MCF 10A (cell line): ENCODE measurements around the gene SOX5. TPM values are rescaled to one million over a fixed set of nuclear protein-coding genes. Genes with fewer than 3 reads are reported as not detected.

ENCODE experiments used
- BruUV-seq: library from RNA; stranded (reverse); fragments of 400-500 nt; replicated peaks from 2 replicates; lab custom pipeline; 2021; lab: Mats Ljungman, UMichigan
- CTCF ChIA-PET: fragments of 300-600 bp; sonication (Branson Sonifier 250); formaldehyde crosslinking; extraction: SDS; loops from one replicate; lab custom pipeline; 2021; ENCODE audit warnings: antibody characterized with exemption, inconsistent platforms; lab: Yijun Ruan, JAX
- POLR2A ChIA-PET: fragments of 300-600, 350-650 bp; sonication (Branson Sonifier 250); formaldehyde crosslinking; extraction: SDS; loops from one replicate; lab custom pipeline; 2020; ENCODE audit warnings: antibody characterized with exemption, inconsistent platforms; lab: Yijun Ruan, JAX
- DNase-seq: peaks from one replicate; pipeline ENCODE4 v3.0.0-alpha.2; 2018; ENCODE audit not compliant: unreplicated experiment
- H3K27ac Mint-ChIP-seq: one replicate; pipeline ENCODE4 v1.8.0; 2022; ENCODE audit warnings: mild to moderate bottlenecking, low read depth, mixed read lengths; ENCODE audit not compliant: unreplicated experiment
- H3K27me3 Mint-ChIP-seq: one replicate; pipeline ENCODE4 v1.8.0; 2022; ENCODE audit warnings: mixed read lengths; ENCODE audit not compliant: insufficient read depth, unreplicated experiment
- H3K36me3 Mint-ChIP-seq: one replicate; pipeline ENCODE4 v1.8.0; 2022; ENCODE audit warnings: mild to moderate bottlenecking, moderate library complexity, mixed read lengths; ENCODE audit not compliant: insufficient read depth, unreplicated experiment
- H3K4me1 Mint-ChIP-seq: one replicate; pipeline ENCODE4 v1.8.0; 2022; ENCODE audit warnings: mixed read lengths; ENCODE audit not compliant: insufficient read depth, unreplicated experiment
- H3K4me3 Mint-ChIP-seq: one replicate; pipeline ENCODE4 v1.8.0; 2022; ENCODE audit warnings: mild to moderate bottlenecking, moderate library complexity, mixed read lengths; ENCODE audit not compliant: unreplicated experiment
- H3K9me3 Mint-ChIP-seq: one replicate; pipeline ENCODE4 v1.8.0; 2022; ENCODE audit warnings: mixed read lengths; ENCODE audit not compliant: unreplicated experiment
- intact Hi-C: fragments of 100-400 bp; cut with micrococcal nuclease; formaldehyde crosslinking; loops from 2 replicates; pipeline ENCODE4 v1.14.1; 2022
- total RNA-seq: library from RNA; stranded (reverse); gene quantifications from 2 replicates; pipeline ENCODE4 v1.2.3, GENCODE V29; 2022
- TF ChIP-seq, protein P1 (sequence below): fragments of 200-600 bp; IDR thresholded peaks from one replicate; pipeline ENCODE4 v1.8.0; 2022; ENCODE audit warnings: antibody characterized with exemption, mild to moderate bottlenecking; ENCODE audit not compliant: unreplicated experiment

Gene SOX5
- total RNA-seq, 1 experiment from 2014 or later = 0.91 TPM

DNA sequence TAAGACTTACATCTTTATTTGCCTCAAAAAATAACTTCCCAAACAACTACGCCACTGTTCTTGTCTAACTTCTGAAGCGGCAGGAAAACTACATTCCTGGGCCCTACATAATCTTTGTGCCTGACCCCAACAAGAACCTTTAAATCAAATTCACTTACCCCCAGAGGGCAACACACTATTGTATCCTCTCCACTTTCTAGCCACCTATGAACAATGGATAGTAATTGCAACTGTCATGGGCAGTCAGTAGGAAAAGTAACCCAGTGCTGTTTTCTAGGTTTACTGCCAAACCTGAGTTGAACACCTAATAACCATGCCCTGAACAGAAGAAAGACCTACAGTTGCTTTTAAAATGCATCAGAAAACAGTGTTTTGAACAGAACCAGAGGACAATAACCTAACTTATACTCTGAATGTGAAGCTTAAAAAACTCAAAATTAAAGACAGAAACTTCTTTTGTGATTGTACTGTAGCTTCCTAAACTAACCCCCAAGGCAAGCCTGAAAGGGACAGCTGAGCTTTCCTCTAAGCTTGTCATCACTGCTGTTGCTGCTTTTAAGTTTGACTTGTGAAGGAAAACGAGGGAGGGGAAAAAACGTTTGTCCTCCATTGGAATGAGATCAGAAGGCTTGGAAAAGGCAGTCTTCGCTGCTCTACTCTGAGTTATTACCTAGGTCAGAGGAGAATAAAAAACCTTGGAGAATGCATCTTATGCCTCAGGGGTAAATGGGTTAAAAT is 195.7 kb downstream of the SOX5 start:
- POLR2A ChIA-PET = no interaction called here
- CTCF ChIA-PET = interaction anchor here (0.6 kb wide), 1 partner anchor 32 kb away, joined by 3 read pairs; no protein-coding TSS in a partner anchor
- Mint-ChIP-seq H3K4me1 (no peaks in the 10 kb centered on the region), H3K36me3 (no peaks in the 10 kb centered on the region), H3K9me3 (no peaks in the 10 kb centered on the region), H3K4me3 (no peak overlapping the region), H3K27me3 (peaks cover 34% of the 10 kb centered on the region), H3K27ac (no peak overlapping the region)
- intact Hi-C loops = no loop called here
- DNase-seq = no peak
- no TSS peak for BruUV-seq
- TF ChIP-seq, protein P1, sequence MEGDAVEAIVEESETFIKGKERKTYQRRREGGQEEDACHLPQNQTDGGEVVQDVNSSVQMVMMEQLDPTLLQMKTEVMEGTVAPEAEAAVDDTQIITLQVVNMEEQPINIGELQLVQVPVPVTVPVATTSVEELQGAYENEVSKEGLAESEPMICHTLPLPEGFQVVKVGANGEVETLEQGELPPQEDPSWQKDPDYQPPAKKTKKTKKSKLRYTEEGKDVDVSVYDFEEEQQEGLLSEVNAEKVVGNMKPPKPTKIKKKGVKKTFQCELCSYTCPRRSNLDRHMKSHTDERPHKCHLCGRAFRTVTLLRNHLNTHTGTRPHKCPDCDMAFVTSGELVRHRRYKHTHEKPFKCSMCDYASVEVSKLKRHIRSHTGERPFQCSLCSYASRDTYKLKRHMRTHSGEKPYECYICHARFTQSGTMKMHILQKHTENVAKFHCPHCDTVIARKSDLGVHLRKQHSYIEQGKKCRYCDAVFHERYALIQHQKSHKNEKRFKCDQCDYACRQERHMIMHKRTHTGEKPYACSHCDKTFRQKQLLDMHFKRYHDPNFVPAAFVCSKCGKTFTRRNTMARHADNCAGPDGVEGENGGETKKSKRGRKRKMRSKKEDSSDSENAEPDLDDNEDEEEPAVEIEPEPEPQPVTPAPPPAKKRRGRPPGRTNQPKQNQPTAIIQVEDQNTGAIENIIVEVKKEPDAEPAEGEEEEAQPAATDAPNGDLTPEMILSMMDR = no peak

DNA sequence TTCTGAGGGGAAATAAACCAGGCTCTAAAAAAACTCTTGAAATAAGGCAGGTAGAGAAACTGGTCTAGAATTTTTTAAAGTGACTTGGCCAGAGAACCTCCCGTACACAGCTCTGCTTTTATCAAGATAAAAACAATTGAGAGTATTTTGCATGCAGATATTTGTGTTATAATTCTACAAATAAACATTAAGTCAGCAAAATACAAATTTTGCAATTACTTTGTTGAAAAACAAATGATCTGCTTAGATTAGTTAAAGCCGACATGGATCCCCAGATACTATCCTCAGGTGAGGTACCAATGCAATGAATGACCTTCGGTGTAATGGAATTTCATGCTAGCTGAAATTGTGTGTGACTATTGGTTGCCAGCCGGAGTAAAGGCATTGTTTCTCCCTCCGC is 197.2 kb downstream of the SOX5 start:
- Mint-ChIP-seq H3K27ac (no peak overlapping the region), H3K4me3 (no peak overlapping the region), H3K9me3 (no peaks in the 10 kb centered on the region), H3K36me3 (no peaks in the 10 kb centered on the region), H3K27me3 (peaks cover 34% of the 10 kb centered on the region), H3K4me1 (no peaks in the 10 kb centered on the region)
- DNase-seq = no peak
- BruUV-seq = no TSS peak
- TF ChIP-seq, protein P1 = no peak
- intact Hi-C loops = no loop called here
- POLR2A ChIA-PET = no interaction called here
- CTCF ChIA-PET = no interaction called here

DNA sequence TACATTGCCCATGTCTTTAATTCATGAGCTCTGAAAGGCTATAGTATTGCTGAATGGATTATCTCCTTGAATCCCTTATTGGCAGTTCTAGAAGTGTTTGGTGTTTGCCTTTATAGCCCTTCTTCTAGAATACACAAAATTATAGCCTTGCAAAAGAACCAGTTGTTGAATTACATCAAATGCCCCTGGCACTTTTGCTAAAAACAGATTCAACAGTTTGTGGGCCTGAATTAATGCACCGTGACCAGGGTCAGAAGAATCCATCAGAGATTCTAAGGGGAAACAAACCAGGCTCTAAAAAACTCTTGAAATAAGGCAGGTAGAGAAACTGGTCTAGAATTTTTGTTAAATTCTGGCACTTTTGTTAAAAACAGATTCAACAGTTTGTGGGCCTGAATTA is 197.8 kb downstream of the SOX5 start:
- CTCF ChIA-PET = no interaction called here
- POLR2A ChIA-PET = no interaction called here
- no peaks in the 10 kb centered on the region for H3K4me1 Mint-ChIP-seq
- no peak overlapping the region for H3K27ac Mint-ChIP-seq
- BruUV-seq = no TSS peak
- TF ChIP-seq, protein P1 = no peak
- DNase-seq = no peak
- no peaks in the 10 kb centered on the region for H3K9me3 Mint-ChIP-seq
- intact Hi-C loops = no loop called here
- peaks cover 34% of the 10 kb centered on the region for H3K27me3 Mint-ChIP-seq
- no peaks in the 10 kb centered on the region for H3K36me3 Mint-ChIP-seq
- no peak overlapping the region for H3K4me3 Mint-ChIP-seq

GRCh38 chr12:23750923-23751322 is 198.5 kb downstream of the SOX5 start:
- no peak for DNase-seq
- POLR2A ChIA-PET = no interaction called here
- no peaks in the 10 kb centered on the region for H3K4me1 Mint-ChIP-seq
- H3K4me3 Mint-ChIP-seq = no peak overlapping the region
- no peaks in the 10 kb centered on the region for H3K9me3 Mint-ChIP-seq
- peaks cover 35% of the 10 kb centered on the region for H3K27me3 Mint-ChIP-seq
- BruUV-seq = no TSS peak
- no peak overlapping the region for H3K27ac Mint-ChIP-seq
- CTCF ChIA-PET = no interaction called here
- intact Hi-C loops = no loop called here
- no peaks in the 10 kb centered on the region for H3K36me3 Mint-ChIP-seq
- TF ChIP-seq, protein P1 = no peak
